Endothelial cell of umbilical vein (primary cell): Measurements from ENCODE around the gene TMEM154. TPM values are rescaled to one million over a fixed set of nuclear protein-coding genes. Genes with fewer than 3 reads are reported as not detected.

Experiments
- BruUV-seq: library from RNA; stranded (reverse); fragments of 400-500 nt; replicated peaks from 2 replicates; lab custom pipeline; 2021; lab: Mats Ljungman, UMichigan
- CTCF ChIA-PET: fragments of 300-600, 350-600 bp; sonication (Branson Sonifier 250); formaldehyde crosslinking; loops from one replicate; lab custom pipeline; 2021; ENCODE audit warnings: antibody characterized with exemption, inconsistent platforms; lab: Charles Lee
- POLR2A ChIA-PET: fragments of 300-600, 350-600 bp; sonication (Branson Sonifier 250); formaldehyde crosslinking; loops from one replicate; lab custom pipeline; 2021; ENCODE audit warnings: antibody characterized with exemption, inconsistent platforms; lab: Charles Lee
- DNase-seq: peaks from one replicate; pipeline ENCODE4 v3.0.0-alpha.2; 2011; ENCODE audit warnings: low read depth, low spot score
- FAIRE-seq: peaks from 2 replicates; lab custom pipeline; 2011; peaks lifted over from hg19 to GRCh38; lab: Jason Lieb, UNC
- H2AFZ ChIP-seq: 2 replicates; pipeline ENCODE4 v1.6.0; 2012; ENCODE audit warnings: low read depth, low read length, control low read depth, inconsistent platforms
- H3K27ac ChIP-seq: 2 replicates; pipeline ENCODE4 v1.5.1; 2011; ENCODE audit warnings: low read depth, mild to moderate bottlenecking, control low read depth, low read length, moderate library complexity; ENCODE audit not compliant: insufficient read depth
- H3K27me3 ChIP-seq, 2 experiments: 2 replicates each; pipeline versions ENCODE4 v1.6.0 to v1.6.1; 2011; ENCODE audit warnings: low read length in 2 of 2, mixed read lengths in 1 of 2; ENCODE audit not compliant: control insufficient read depth in 2 of 2, insufficient read depth in 2 of 2
- H3K36me3 ChIP-seq, 2 experiments: 2 replicates in 1 of 2; 3 replicates in 1 of 2; pipeline ENCODE4 v1.5.1; 2011; ENCODE audit warnings: low read length in 2 of 2, mild to moderate bottlenecking in 1 of 2, moderate library complexity in 1 of 2; ENCODE audit not compliant: control insufficient read depth in 2 of 2, insufficient read depth in 2 of 2; ENCODE audit errors: extremely low read depth in 1 of 2
- H3K4me1 ChIP-seq: 3 replicates; pipeline ENCODE4 v1.5.1; 2011; ENCODE audit warnings: mild to moderate bottlenecking, low read length; ENCODE audit not compliant: control insufficient read depth, insufficient read depth; ENCODE audit errors: extremely low read depth
- H3K4me2 ChIP-seq: 2 replicates; pipeline ENCODE4 v1.6.1; 2011; ENCODE audit warnings: low read length, control low read depth, mixed read lengths; ENCODE audit not compliant: insufficient read depth
- H3K4me3 ChIP-seq, 3 experiments: fragments of 200-600 bp in 1 of 3; sonication (generic), shearing (Covaris generic) in 1 of 3; replicated peaks in 1 of 3; 2 replicates each; pipeline ENCODE4 v1.5.1; 2011 to 2016; ENCODE audit warnings: control low read depth in 3 of 3, low read length in 3 of 3, mild to moderate bottlenecking in 2 of 3, inconsistent platforms in 1 of 3, low read depth in 1 of 3, moderate library complexity in 1 of 3; ENCODE audit not compliant: insufficient read depth in 1 of 3
- H3K79me2 ChIP-seq: 2 replicates; pipeline ENCODE4 v1.6.0; 2012; ENCODE audit warnings: low read length, inconsistent platforms; ENCODE audit not compliant: control insufficient read depth, insufficient read depth
- H3K9ac ChIP-seq: replicated peaks from 2 replicates; pipeline ENCODE3; 2011; ENCODE audit warnings: low read length, control low read depth; ENCODE audit not compliant: insufficient read depth; ENCODE audit errors: extremely low read depth
- H3K9me1 ChIP-seq: replicated peaks from 3 replicates; pipeline ENCODE4 v1.6.0; 2011; ENCODE audit warnings: mild to moderate bottlenecking, low read length; ENCODE audit not compliant: control insufficient read depth, insufficient read depth; ENCODE audit errors: extremely low read depth
- H3K9me3 ChIP-seq: replicated peaks from 2 replicates; pipeline ENCODE4 v1.5.1; 2012; ENCODE audit warnings: low read length, inconsistent platforms; ENCODE audit not compliant: control insufficient read depth, insufficient read depth
- H4K20me1 ChIP-seq: replicated peaks from 2 replicates; pipeline ENCODE3; 2011; ENCODE audit warnings: mild to moderate bottlenecking, low read length; ENCODE audit not compliant: control insufficient read depth, insufficient read depth; ENCODE audit errors: extremely low read depth
- CTCF ChIP-seq, 2 donors: IDR thresholded peaks; 1 replicate in 1 of 2; 2 replicates in 1 of 2; pipeline ENCODE4 v1.5.1; 2011; ENCODE audit warnings: low read length in 2 of 2, mild to moderate bottlenecking in 2 of 2, moderate library complexity in 2 of 2, control low read depth in 1 of 2, inconsistent platforms in 1 of 2, low read depth in 1 of 2; ENCODE audit not compliant: insufficient read depth in 1 of 2; ENCODE audit errors: extremely low read depth in 1 of 2
- EZH2 ChIP-seq: IDR thresholded peaks from 2 replicates; pipeline ENCODE4 v1.6.1; 2012; ENCODE audit warnings: borderline replicate concordance, low read depth, mild to moderate bottlenecking, moderate library complexity, low read length, inconsistent platforms; ENCODE audit not compliant: severe bottlenecking
- FOS ChIP-seq: IDR thresholded peaks from 2 replicates; pipeline ENCODE4 v1.6.1; 2011; ENCODE audit warnings: mild to moderate bottlenecking, low read length, moderate library complexity, borderline replicate concordance; ENCODE audit not compliant: insufficient read depth
- GATA2 ChIP-seq: IDR thresholded peaks from 2 replicates; pipeline ENCODE4 v1.7.0; 2011; ENCODE audit warnings: low read depth, mild to moderate bottlenecking, moderate library complexity, mixed read lengths, low read length; ENCODE audit not compliant: insufficient read length, insufficient read depth
- JUN ChIP-seq: IDR thresholded peaks from 2 replicates; pipeline ENCODE4 v1.6.1; 2011; ENCODE audit warnings: borderline replicate concordance, low read depth; ENCODE audit not compliant: insufficient read length, insufficient read depth
- MAX ChIP-seq: IDR thresholded peaks from 2 replicates; pipeline ENCODE4 v1.6.1; 2011; ENCODE audit not compliant: insufficient read depth, insufficient read length
- MYC ChIP-seq: IDR thresholded peaks from one replicate; pipeline ENCODE4 v1.6.1; 2011; ENCODE audit warnings: mild to moderate bottlenecking, low read depth, low read length
- POLR2A ChIP-seq: IDR thresholded peaks from 2 replicates; pipeline ENCODE4 v1.6.1; 2012; ENCODE audit warnings: low read depth, mild to moderate bottlenecking, control low read depth, low read length
- POLR2AphosphoS5 ChIP-seq: IDR thresholded peaks from 2 replicates; pipeline ENCODE4 v1.6.1; 2012; ENCODE audit warnings: low read depth, mild to moderate bottlenecking, control low read depth, low read length, moderate library complexity; ENCODE audit not compliant: insufficient read depth
- dilution Hi-C: fragments of 300-500 bp; cut with MboI; formaldehyde crosslinking; loops from one replicate; pipeline ENCODE4 v1.15.0; 2019; ENCODE audit warnings: low sequenced_read_pairs; ENCODE audit not compliant: extremely low pct_ligation_motif_present
- intact Hi-C: fragments of 100-400 bp; cut with micrococcal nuclease; formaldehyde crosslinking; loops from one replicate; pipeline ENCODE4 v1.10.0; 2022
- polyA plus RNA-seq, 4 experiments: library from polyadenylated mRNA; depleted of rRNA in 3 of 4; stranded (reverse) in 3 of 4; unstranded in 1 of 4; fragments of >200 nt; gene quantifications; 2 replicates each; pipeline versions ENCODE4 v1.2.1 to v1.2.3, GENCODE V29; 2011 to 2012; ENCODE audit warnings: missing spikeins in 1 of 4
- total RNA-seq: library from RNA; stranded (reverse); gene quantifications from 2 replicates; pipeline ENCODE4 v1.2.3, GENCODE V29; 2021

The TMEM154 gene
- total and polyA plus RNA-seq, 2 donors (not counting 3 experiments of a cell fraction or from before 2014, with no cell fraction given): 5.4 to 50.0 TPM

- BruUV-seq: no TSS peak
- H3K4me1 ChIP-seq: no peaks in the 10 kb centered on the region
- no peak overlapping the region for H3K27ac ChIP-seq
- no peak for DNase-seq
- no peak overlapping the region for H3K4me2 ChIP-seq
- H3K9me3 ChIP-seq: no peaks in the 10 kb centered on the region
- CTCF ChIA-PET: interaction anchor here (1.3 kb wide), 1 partner anchor 106 kb away, joined by 3 read pairs; no protein-coding TSS in a partner anchor
- dilution Hi-C loops (no loop called here), intact Hi-C loops (no loop called here)
- FAIRE-seq: no peak
- H3K79me2 ChIP-seq: no peaks in the 10 kb centered on the region
- POLR2A ChIA-PET: no interaction called here
- H3K36me3 ChIP-seq: no peaks in the 10 kb centered on the region
- no peak overlapping the region for H3K4me3 ChIP-seq
- no peak for TF ChIP-seq FOS
- no peaks in the 10 kb centered on the region for H4K20me1 ChIP-seq
- no peak overlapping the region for H3K9ac ChIP-seq
- H2AFZ ChIP-seq: no peak overlapping the region
- H3K9me1 ChIP-seq: no peaks in the 10 kb centered on the region
- peaks cover 6 to 8% of the 10 kb centered on the region in 2 experiments for H3K27me3 ChIP-seq
Measured at GRCh38 chr4:152607178-152607577, 72.6 kb downstream of the TMEM154 start.

GRCh38 chr4:152606753-152607152 lies 73.0 kb downstream of the TMEM154 start:
- dilution Hi-C loops: no loop called here
- POLR2A ChIA-PET: no interaction called here
- H3K9me3 ChIP-seq: no peaks in the 10 kb centered on the region
- H3K9ac ChIP-seq: no peak overlapping the region
- no peaks in the 10 kb centered on the region for H3K36me3 ChIP-seq
- no peak overlapping the region for H3K4me2 ChIP-seq
- intact Hi-C loops: no loop called here
- BruUV-seq: no TSS peak
- H3K4me1 ChIP-seq: no peaks in the 10 kb centered on the region
- no peak overlapping the region for H2AFZ ChIP-seq
- H4K20me1 ChIP-seq: no peaks in the 10 kb centered on the region
- TF ChIP-seq GATA2 (no peak), MYC (no peak), POLR2AphosphoS5 (no peak), FOS (no peak), JUN (no peak), MAX (no peak), POLR2A (no peak), EZH2 (no peak), CTCF (IDR thresholded peaks at IDR 0.05; ENCODE audit: extremely low read depth in 1 of 2, insufficient read depth in 1 of 2, low read depth in 1 of 2, low read length in 2 of 2) (no peak)
- CTCF ChIA-PET: interaction anchor here (1.3 kb wide), 1 partner anchor 106 kb away, joined by 3 read pairs; no protein-coding TSS in a partner anchor
- no peaks in the 10 kb centered on the region for H3K79me2 ChIP-seq
- no peak overlapping the region for H3K27ac ChIP-seq
- no peak for FAIRE-seq
- no peak for DNase-seq
- no peaks in the 10 kb centered on the region for H3K9me1 ChIP-seq
- peaks cover 3 to 8% of the 10 kb centered on the region in 2 experiments for H3K27me3 ChIP-seq
- H3K4me3 ChIP-seq: no peak overlapping the region
